Umbilical cord (tissue), 2 donors: ENCODE data around the gene SURF1. TPM values are rescaled to one million over a fixed set of nuclear protein-coding genes. Genes with fewer than 3 reads are reported as not detected.
"Not testable (repeated sequence)": the region's sequence is repeated elsewhere in the genome, so short reads cannot be mapped to it uniquely, and the experiment has no call there.

Experiments
- DNase-seq: peaks from one replicate; pipeline ENCODE4 v3.0.0-alpha.2; 2015; ENCODE audit warnings: low spot score
- total RNA-seq: library from RNA; depleted of rRNA; stranded (reverse); fragments of >200 nt; gene quantifications from one replicate; pipeline ENCODE4 v1.2.3, GENCODE V29; 2014; ENCODE audit warnings: low replicate concordance; ENCODE audit not compliant: insufficient read depth

The SURF1 gene
- total RNA-seq, 1 donor from 2014 or later: 2.2 TPM

DNA sequence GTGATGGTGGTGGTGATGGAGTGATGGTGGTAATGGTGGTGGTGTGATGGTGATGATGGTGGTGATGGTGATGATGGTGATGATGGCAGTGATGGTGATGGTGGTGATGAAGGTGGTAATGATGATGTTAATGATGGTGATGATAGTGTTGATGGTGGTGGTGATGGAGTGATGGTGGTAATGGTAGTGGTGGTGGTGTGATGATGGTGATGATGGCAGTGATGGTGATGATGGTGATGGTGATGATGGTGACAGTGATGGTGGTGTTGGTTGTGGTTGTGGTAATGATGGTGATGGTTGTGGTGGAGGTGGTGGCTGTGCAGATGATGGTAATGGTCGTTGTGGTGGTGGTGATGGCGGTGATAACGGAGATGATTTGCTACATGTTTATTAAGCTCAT lies 27.2 kb upstream of the SURF1 start:
- no peak for DNase-seq

- DNase-seq: no peak
These were observed 26.3 kb upstream of the SURF1 start for GRCh38 chr9:133382507-133383141.

GRCh38 chr9:133380734-133381133 lies 24.4 kb upstream of the SURF1 start:
- no peak for DNase-seq

- DNase-seq: no peak
These were observed 23.1 kb upstream of the SURF1 start for GRCh38 chr9:133379153-133380086.

DNA sequence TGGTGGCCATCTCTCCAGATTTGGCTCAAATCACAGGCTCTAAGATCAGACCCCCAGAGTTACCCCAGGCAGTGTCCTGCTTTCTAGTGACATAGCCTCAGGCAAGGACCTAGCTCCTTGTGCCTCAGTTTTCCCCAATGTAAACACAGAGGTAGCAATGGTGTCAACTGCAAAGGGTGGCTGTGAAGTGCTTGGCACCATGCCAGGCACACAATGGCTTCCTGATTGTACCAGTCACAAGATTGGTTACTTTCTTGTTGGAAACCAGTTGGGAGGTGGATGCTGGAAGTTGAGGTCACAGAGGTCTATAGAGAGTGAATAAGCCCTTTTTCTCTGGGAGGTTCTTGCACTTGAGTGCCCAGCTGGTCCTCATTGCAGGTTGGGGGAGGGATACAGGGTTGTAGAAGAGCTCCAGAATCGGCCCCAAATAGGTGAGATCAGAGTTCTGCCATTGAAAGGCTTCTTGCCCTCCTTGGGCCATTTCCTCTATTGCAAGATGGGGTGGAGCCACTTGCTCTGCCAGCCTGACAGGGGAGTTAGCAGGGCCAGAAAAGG lies 22.2 kb upstream of the SURF1 start:
- DNase-seq: no peak

DNA sequence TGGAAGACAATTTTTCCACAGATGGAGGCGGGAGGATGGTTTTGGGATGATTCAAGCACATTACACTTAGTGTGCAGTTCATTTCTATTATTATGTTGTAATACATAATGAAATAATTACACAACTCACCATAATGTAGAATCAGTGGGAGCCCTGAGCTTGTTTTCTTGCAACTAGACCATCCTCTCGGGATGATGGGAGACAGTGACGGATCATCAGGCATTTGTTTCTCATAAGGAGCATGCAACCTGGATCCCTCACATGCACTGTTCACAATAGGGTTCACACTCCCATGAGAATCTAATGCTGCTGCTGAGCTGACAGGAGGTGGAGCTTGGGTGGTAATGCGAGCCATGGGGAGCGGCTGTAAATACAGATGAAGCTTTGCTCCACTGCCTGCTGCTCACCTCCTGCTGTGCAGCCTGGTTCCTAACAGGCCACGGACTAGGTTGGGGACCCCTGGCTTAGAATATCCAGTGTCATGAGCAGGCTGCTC lies 21.5 kb upstream of the SURF1 start:
- no peak for DNase-seq

DNA sequence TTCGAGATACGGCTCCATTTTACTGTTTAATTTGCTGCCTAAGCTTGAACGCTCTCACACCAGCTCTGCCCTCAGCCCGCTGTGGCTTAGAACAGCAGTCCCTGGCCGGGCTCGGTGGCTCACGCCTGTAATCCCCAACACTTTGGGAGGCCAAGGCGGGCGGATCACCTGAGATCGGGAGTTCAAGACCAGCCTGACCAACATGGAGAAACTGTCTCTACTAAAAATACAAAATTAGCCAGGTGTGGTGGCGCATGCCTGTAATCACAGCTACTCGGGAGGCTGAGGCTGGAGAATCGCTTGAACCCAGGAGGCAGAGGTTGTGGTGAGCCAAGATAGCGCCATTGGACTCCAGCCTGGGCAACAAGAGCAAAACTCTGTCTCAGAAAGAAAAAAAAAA lies 21.0 kb upstream of the SURF1 start:
- DNase-seq: not testable (repeated sequence)

- DNase-seq: peak; percentile 98
These were observed 19.7 kb upstream of the SURF1 start, which contains the start of the genes STKLD1 and SURF4 for GRCh38 chr9:133375724-133376654. STKLD1 (plus strand) TSS chr9:133376366; CDS start chr9:133376474, 108 bp downstream. SURF4 (minus strand) TSS chr9:133376060; CDS start chr9:133375969, 91 bp downstream.

DNA sequence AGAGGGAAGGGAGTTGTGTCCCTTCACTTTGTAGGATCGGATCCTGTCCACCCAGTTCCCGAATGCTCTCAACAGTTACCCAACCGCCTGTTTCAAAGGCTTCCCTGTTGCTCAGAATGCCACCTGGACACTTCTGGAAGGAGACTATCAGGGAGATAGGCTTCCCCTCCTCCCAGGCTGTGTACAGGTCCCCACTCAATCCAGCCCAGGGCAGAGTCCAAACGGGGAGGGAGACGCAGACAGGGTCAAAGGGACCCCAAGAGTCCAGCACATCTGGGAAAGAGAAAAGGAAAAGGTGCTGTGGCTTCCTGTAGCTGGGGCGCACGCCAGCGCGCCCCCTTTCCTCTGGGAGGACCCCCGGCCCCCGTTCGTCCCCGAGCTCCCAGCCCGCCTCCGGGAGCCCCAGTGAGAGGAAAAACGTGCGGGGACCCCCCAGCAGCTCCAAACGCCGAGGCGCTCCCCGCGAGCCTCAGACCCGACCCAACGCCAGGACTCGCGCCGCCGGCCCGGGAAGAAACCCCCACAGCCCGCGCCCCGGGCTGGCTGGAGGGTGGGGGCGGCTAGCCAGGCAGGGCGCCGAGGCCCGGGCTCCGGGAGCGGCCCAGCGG lies 18.9 kb upstream of the SURF1 start:
- DNase-seq: peak; percentile 52

- no peak for DNase-seq
These were observed 18.4 kb upstream of the SURF1 start for GRCh38 chr9:133374612-133375115.

GRCh38 chr9:133372144-133372543 lies 15.9 kb upstream of the SURF1 start:
- no peak for DNase-seq

- no peak for DNase-seq
These were observed 15.0 kb upstream of the SURF1 start for GRCh38 chr9:133371261-133371711.

DNA sequence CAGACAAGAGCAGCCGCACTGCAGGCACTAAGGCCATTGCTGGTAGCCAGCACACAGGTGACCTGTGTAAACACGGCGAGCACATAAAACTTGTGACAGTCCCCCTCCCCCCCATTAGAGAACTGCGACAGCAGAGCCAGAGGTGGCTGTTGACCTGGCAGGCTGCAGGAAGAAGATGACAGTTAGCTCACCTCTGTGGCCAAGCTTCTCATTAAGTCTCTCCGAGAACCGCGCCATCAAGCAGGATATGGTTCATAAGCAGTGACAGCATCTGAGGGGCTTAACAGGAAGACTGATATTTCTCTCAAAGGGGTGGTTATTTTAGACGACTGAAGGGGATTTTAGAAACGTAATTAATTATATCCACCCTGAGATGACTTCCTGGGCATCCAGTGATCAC lies 14.4 kb upstream of the SURF1 start:
- DNase-seq: no peak

DNA sequence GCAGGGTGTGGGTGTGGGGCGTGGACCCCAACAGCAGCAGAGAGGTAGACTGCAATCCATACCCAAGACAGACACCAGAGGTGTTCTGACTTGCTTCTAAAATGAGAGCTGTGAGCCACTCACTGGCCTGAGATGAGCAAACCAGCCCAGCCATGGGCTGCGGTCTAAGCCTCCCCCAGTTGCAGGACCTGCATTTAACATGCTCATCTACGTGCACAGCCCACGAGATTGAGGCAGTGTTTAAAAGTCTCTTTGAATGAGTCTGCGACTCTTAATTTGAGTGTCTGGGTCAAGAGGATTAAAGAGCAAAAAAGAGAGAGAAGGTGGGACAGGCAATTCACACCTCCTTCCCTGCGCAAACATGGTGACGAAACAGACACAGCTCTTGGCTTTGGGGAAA lies 13.6 kb upstream of the SURF1 start:
- DNase-seq: no peak

- DNase-seq: no peak
These were observed 13.1 kb upstream of the SURF1 start for GRCh38 chr9:133369422-133369821.

GRCh38 chr9:133368249-133368881 lies 12.1 kb upstream of the SURF1 start:
- no peak for DNase-seq

DNA sequence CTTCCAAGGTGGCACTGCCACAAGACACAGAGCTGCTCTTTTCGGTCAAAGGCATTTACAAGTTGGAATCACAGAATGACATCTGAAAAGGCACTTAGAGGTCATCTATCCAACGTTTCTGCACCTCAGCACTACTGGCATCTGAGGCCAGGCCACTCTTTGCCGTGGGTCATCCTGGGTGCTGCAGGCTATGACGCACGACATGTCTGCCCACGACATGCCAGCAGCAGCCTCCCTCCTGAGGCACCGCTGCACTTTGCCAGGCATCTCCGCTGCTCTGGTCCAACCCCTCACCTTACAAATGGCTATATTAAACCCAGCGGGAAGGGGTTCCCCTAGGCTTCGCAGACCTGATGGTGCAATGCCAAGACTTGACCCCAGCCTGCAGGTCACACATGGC lies 11.5 kb upstream of the SURF1 start:
- DNase-seq: no peak

DNA sequence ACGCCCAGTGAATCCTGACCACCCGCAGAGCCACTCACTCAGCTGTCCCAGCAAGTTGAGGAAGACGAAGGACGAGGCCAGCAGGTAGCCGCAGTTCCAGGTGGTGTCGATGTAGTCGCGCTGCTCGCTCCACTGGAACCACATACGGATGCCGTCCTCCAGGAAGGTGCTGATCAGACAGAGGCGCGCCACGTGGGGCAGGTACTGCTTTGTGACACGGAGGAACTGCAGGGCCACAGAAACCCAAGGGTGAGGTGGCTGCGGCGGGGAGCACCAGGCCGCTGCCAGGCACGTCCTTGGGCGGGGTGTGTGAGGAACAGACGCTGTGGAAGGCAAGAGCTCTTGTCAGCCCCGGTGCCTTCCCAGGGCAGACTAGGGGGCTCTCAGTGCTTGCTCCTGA lies 10.9 kb upstream of the SURF1 start:
- DNase-seq: no peak

GRCh38 chr9:133366435-133366834 lies 10.1 kb upstream of the SURF1 start:
- DNase-seq: no peak
